HG02885 (cell line): ENCODE data around the gene SLC15A4.
"Not testable (repeated sequence)": the region's sequence is repeated elsewhere in the genome, so short reads cannot be mapped to it uniquely, and the experiment has no call there.

ENCODE experiments used
- ATAC-seq: cut with Tn5 transposase; IDR thresholded peaks from one replicate; pipeline ENCODE4 v1.9.1; 2021; ENCODE audit warnings: mild to moderate bottlenecking; ENCODE audit not compliant: unreplicated experiment, poor library complexity

Gene SLC15A4

GRCh38 chr12:128846671-128847070, 22.9 kb upstream of the SLC15A4 start:
- not testable (repeated sequence) for ATAC-seq

GRCh38 chr12:128844031-128844635, 20.4 kb upstream of the SLC15A4 start:
- ATAC-seq, result peak; percentile 52

- no peak for ATAC-seq
Observed at GRCh38 chr12:128843538-128843937, 19.8 kb upstream of the SLC15A4 start.

- no peak for ATAC-seq
Observed at GRCh38 chr12:128842579-128842978, 18.8 kb upstream of the SLC15A4 start.

GRCh38 chr12:128840862-128841468, 17.2 kb upstream of the SLC15A4 start:
- ATAC-seq, result peak; percentile 76

- not testable (repeated sequence) for ATAC-seq
Observed at GRCh38 chr12:128839885-128840284, 16.1 kb upstream of the SLC15A4 start.

- no peak for ATAC-seq
Observed at GRCh38 chr12:128833418-128833817, 9.7 kb upstream of the SLC15A4 start.

GRCh38 chr12:128830505-128830893, 6.7 kb upstream of the SLC15A4 start:
- peak; percentile 58 for ATAC-seq

- ATAC-seq, result peak; percentile 88
Observed at GRCh38 chr12:128829861-128830504, 6.2 kb upstream of the SLC15A4 start.

- no peak for ATAC-seq
Observed at GRCh38 chr12:128827724-128828123, 4.0 kb upstream of the SLC15A4 start.

- no peak for ATAC-seq
Observed at GRCh38 chr12:128825835-128826234, 2.1 kb upstream of the SLC15A4 start.

- peak; percentile 22 for ATAC-seq
Observed at GRCh38 chr12:128823216-128823915, 392 bp downstream of the SLC15A4 start.

- peak; percentile 53 for ATAC-seq
Observed at GRCh38 chr12:128820723-128821432, 2.9 kb downstream of the SLC15A4 start.

GRCh38 chr12:128820253-128820652, 3.5 kb downstream of the SLC15A4 start:
- ATAC-seq, result no peak

GRCh38 chr12:128819293-128820144, 4.2 kb downstream of the SLC15A4 start:
- no peak for ATAC-seq

GRCh38 chr12:128818065-128819022, 5.4 kb downstream of the SLC15A4 start:
- ATAC-seq, result peak; percentile 40

GRCh38 chr12:128817111-128818015, 6.4 kb downstream of the SLC15A4 start:
- ATAC-seq, result peak; percentile 42

- no peak for ATAC-seq
Observed at GRCh38 chr12:128816643-128816920, 7.2 kb downstream of the SLC15A4 start.
